Thymus (tissue), 11 donors: Measurements from ENCODE around the gene CYTH3. TPM values are rescaled to one million over a fixed set of nuclear protein-coding genes. Genes with fewer than 3 reads are reported as not detected.

Source experiments
- DNase-seq, 9 donors: peaks; one replicate each; pipeline ENCODE4 v3.0.0-alpha.2; 2013; ENCODE audit warnings: low spot score in 9 of 9, low read depth in 6 of 9, missing footprints in 1 of 9
- H3K27ac ChIP-seq, 2 donors: one replicate each; pipeline ENCODE4 v1.5.1; 2013; ENCODE audit warnings: control low read depth in 1 of 2, low read depth in 1 of 2, low read length in 1 of 2, mild to moderate bottlenecking in 1 of 2, moderate library complexity in 1 of 2
- H3K27me3 ChIP-seq, 2 donors: one replicate each; pipeline ENCODE4 v1.5.1; 2013; ENCODE audit warnings: low read length in 1 of 2; ENCODE audit not compliant: control insufficient read depth in 2 of 2, insufficient read depth in 1 of 2
- H3K36me3 ChIP-seq, 2 donors: one replicate each; pipeline ENCODE4 v1.5.1; 2013; ENCODE audit warnings: low read length in 1 of 2, mild to moderate bottlenecking in 1 of 2, moderate library complexity in 1 of 2; ENCODE audit not compliant: control insufficient read depth in 2 of 2, insufficient read depth in 2 of 2
- H3K4me1 ChIP-seq, 2 donors: one replicate each; pipeline ENCODE4 v1.5.1; 2013; ENCODE audit warnings: low read length in 2 of 2; ENCODE audit not compliant: control insufficient read depth in 2 of 2, insufficient read depth in 2 of 2
- H3K4me3 ChIP-seq, 2 donors: one replicate each; pipeline ENCODE4 v1.5.1; 2013; ENCODE audit warnings: low read length in 2 of 2, control low read depth in 1 of 2, mild to moderate bottlenecking in 1 of 2
- H3K9me3 ChIP-seq, 2 donors: one replicate each; pipeline ENCODE4 v1.5.1; 2013; ENCODE audit warnings: low read length in 1 of 2, mild to moderate bottlenecking in 1 of 2; ENCODE audit not compliant: control insufficient read depth in 2 of 2, insufficient read depth in 1 of 2
- WGBS: extraction: QIAGEN DNeasy Blood & Tissue Kit; methylation state at CpG from one replicate; pipeline ENCODE4 v1.1.7; 2013; 5-methylcytosine and 5-hydroxymethylcytosine counted together
- polyA plus RNA-seq: library from polyadenylated mRNA; stranded (reverse); fragments of 200-250 nt; gene quantifications from one replicate; pipeline ENCODE4 v1.2.3, GENCODE V29; 2013
- total RNA-seq: library from RNA; stranded (reverse); fragments of 120-200 nt; gene quantifications from one replicate; pipeline ENCODE4 v1.2.4, GENCODE V29; 2013
- donor health status: healthy.

Gene CYTH3
- total and polyA plus RNA-seq, 2 donors, result 5.1 to 6.3 TPM

- Histone ChIP-seq H3K9me3 (no peaks in the 10 kb centered on the region), H3K4me3 (no peak overlapping the region), H3K36me3 (peaks cover 0 to 10% of the 10 kb centered on the region in 2 donors), H3K27me3 (no peaks in the 10 kb centered on the region), H3K27ac (no peak overlapping the region), H3K4me1 (peaks cover 0 to 24% of the 10 kb centered on the region in 2 donors)
- WGBS, result 96% methylated on average over 59 of the region's 59 CpGs
- no peak for DNase-seq
These were observed 101.6 kb downstream of the CYTH3 start for GRCh38 chr7:6170571-6171531.

GRCh38 chr7:6169805-6170520 is 102.5 kb downstream of the CYTH3 start:
- WGBS, result 98% methylated on average over 36 of the region's 36 CpGs
- DNase-seq, result no peak
- H3K4me3 ChIP-seq, result no peak overlapping the region
- peaks cover 0 to 24% of the 10 kb centered on the region in 2 donors for H3K4me1 ChIP-seq
- no peak overlapping the region for H3K27ac ChIP-seq
- H3K9me3 ChIP-seq, result no peaks in the 10 kb centered on the region
- H3K36me3 ChIP-seq, result peaks cover 0 to 10% of the 10 kb centered on the region in 2 donors
- no peaks in the 10 kb centered on the region for H3K27me3 ChIP-seq

DNA sequence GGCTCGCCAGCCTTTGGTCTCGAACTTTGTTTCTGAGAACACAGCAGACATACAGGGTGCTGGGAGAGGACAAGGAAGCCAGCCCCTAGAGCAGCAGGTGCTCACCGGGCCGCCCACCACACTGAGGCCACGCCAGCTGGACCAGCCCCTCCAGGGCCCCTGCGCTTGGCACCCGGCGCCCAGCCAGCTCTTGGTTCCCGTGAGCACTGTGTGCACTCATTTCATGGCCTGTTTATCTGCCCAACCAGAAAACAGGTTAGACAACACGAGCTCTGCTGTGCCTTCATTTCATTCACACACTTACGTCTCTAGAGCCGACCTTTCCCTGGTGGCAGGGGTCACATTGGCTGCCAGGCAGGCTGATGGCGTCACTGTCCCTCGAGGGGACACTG is 104.0 kb downstream of the CYTH3 start:
- WGBS, result 93% methylated on average over 14 of the region's 14 CpGs
- no peak overlapping the region for H3K27ac ChIP-seq
- no peaks in the 10 kb centered on the region for H3K9me3 ChIP-seq
- H3K27me3 ChIP-seq, result no peaks in the 10 kb centered on the region
- no peak for DNase-seq
- no peak overlapping the region for H3K4me3 ChIP-seq
- H3K36me3 ChIP-seq, result peaks cover 5 to 15% of the 10 kb centered on the region in 2 donors
- H3K4me1 ChIP-seq, result peaks cover 0 to 24% of the 10 kb centered on the region in 2 donors

DNA sequence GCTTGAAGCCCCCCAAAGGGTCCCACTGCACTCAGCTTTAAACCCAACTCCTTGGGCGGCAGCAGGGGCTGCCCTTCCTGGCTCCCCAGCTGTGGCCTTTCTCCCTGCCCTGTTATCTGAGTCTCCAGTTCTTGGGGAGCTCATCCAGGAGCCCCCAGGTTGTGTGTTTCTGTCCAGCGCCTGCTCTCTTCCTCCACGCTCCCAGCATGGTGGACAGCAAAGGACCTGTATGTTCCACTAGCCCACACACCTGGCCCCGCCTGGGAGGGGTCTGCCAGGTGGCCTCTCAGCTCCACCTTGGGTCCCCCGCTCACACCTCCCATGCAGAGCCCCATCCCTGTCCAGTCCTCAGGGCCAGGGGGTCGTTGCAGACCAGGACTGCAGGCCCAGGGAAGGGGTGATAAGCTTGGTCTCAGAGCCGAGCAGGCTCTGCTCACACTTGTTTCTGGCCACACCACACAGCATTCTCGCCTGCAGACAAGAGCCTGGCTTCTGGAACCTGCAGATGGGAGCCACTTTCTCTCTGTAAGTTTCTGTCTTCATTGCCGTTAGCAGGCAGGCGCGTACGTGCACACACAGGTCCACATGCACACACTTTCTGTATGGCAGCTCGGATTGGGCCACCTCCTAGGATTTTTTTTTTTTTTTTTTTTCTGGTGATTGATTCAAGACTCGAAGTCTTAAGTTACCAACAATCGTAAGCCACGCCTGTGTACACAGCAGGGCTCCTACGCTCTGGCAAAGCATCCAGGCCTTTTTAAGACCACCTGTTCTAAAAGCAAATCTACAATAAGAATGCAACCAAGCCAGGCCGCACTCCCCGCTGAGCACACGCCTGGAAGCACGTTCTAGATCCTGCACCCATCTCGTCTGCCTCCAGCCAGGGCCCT is 104.6 kb downstream of the CYTH3 start:
- H3K4me1 ChIP-seq, result peaks cover 0 to 29% of the 10 kb centered on the region in 2 donors
- WGBS, result 95% methylated on average over 22 of the region's 22 CpGs
- peaks cover 8 to 15% of the 10 kb centered on the region in 2 donors for H3K36me3 ChIP-seq
- no peak overlapping the region for H3K4me3 ChIP-seq
- H3K27me3 ChIP-seq, result no peaks in the 10 kb centered on the region
- H3K27ac ChIP-seq, result no peak overlapping the region
- DNase-seq, result no peak
- H3K9me3 ChIP-seq, result no peaks in the 10 kb centered on the region

DNA sequence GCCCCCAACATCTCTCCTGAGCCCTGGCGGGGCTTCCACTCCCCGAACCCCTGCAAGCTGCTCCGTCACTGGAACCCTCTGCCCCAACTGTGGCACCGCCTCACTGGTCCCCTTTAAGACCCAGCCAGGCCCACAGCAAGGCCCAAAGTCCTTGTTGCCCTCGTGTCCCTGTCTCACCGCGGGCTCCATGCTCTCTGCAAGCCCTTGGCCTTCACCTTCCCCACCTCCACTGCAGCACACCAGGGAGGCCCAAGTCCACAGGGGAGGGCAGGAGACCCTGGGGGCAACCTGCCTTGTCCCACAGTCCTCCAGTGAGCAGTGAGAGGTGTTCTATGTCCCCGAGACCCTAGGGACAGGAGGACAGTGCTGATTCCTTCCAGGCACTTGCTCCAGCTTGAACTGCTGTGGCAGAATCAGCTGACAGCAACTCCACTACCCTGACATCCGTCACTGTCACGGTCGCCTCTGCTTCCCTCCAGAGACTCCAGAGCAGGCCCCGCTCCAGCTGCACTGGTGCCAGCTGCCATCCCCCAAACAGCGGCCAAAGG is 105.3 kb downstream of the CYTH3 start:
- Histone ChIP-seq H3K27me3 (no peaks in the 10 kb centered on the region), H3K4me1 (peaks cover 0 to 37% of the 10 kb centered on the region in 2 donors), H3K36me3 (peaks cover 14 to 19% of the 10 kb centered on the region in 2 donors), H3K9me3 (no peaks in the 10 kb centered on the region), H3K4me3 (no peak overlapping the region), H3K27ac (no peak overlapping the region)
- no peak for DNase-seq
- WGBS, result 93% methylated on average over 13 of the region's 13 CpGs

DNA sequence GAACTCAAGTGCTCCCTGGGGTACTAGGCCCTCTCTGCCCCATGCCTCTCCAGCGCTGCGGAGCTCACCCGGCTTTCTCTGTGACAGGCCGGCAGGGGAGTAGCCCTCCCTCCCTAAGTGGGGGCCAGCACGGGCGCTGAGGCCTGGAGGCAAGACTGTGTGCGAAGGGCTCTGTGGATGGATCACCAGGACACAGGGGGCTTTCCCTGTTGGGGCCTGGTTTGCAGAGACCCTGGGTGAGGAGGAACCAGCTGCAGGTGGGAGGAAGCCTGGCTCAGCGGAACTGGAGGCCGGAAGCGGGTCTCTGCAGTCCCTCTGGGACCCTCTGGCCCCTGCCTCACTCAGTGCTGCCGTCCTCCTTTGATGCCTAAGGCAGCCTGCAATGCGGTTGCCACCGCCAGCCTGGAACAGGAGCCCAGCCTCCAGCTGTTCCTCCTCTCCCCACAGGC is 106.0 kb downstream of the CYTH3 start:
- WGBS, result 97% methylated on average over 13 of the region's 13 CpGs
- Histone ChIP-seq H3K4me3 (no peak overlapping the region), H3K36me3 (peaks cover 20 to 23% of the 10 kb centered on the region in 2 donors), H3K4me1 (peaks cover 0 to 38% of the 10 kb centered on the region in 2 donors), H3K27me3 (no peaks in the 10 kb centered on the region), H3K9me3 (no peaks in the 10 kb centered on the region), H3K27ac (no peak overlapping the region)
- DNase-seq, result no peak

GRCh38 chr7:6165521-6166320 is 106.7 kb downstream of the CYTH3 start:
- Histone ChIP-seq H3K36me3 (peaks cover 22 to 27% of the 10 kb centered on the region in 2 donors), H3K4me1 (peaks cover 0 to 38% of the 10 kb centered on the region in 2 donors), H3K4me3 (no peak overlapping the region), H3K27me3 (no peaks in the 10 kb centered on the region), H3K9me3 (no peaks in the 10 kb centered on the region), H3K27ac (no peak overlapping the region)
- DNase-seq, result no peak
- 98% methylated on average over 36 of the region's 36 CpGs for WGBS

- Histone ChIP-seq H3K4me1 (peaks cover 0 to 38% of the 10 kb centered on the region in 2 donors), H3K27me3 (no peaks in the 10 kb centered on the region), H3K36me3 (peaks cover 18 to 33% of the 10 kb centered on the region in 2 donors), H3K9me3 (no peaks in the 10 kb centered on the region), H3K27ac (no peak overlapping the region), H3K4me3 (no peak overlapping the region)
- WGBS, result 96% methylated on average over 19 of the region's 19 CpGs
- DNase-seq, result no peak
These were observed 107.3 kb downstream of the CYTH3 start for GRCh38 chr7:6165075-6165474.
